ENCODE results near the gene CCDC178.

GRCh38 chr18:32896776-32897547, 543.6 kb downstream of the CCDC178 start:
- TF ChIP-seq CTCF (IDR thresholded peaks at IDR 0.05; ENCODE audit: extremely low read depth in 1 of 2, insufficient read depth in 1 of 2, low read depth in 1 of 2, low read length in 2 of 2), result no peak
- TF ChIP-seq POLR2AphosphoS5 (IDR thresholded peaks at IDR 0.05; ENCODE audit: insufficient read depth, low read depth, low read length), result no peak
- no peak for TF ChIP-seq POLR2A (IDR thresholded peaks at IDR 0.05; ENCODE audit: low read depth, low read length)
- no peak for TF ChIP-seq EZH2 (IDR thresholded peaks at IDR 0.05; ENCODE audit: borderline replicate concordance, low read depth, low read length, severe bottlenecking)
- no peak for TF ChIP-seq MYC (IDR thresholded peaks at IDR 0.05; ENCODE audit: low read depth, low read length)
- no peak for TF ChIP-seq GATA2 (IDR thresholded peaks at IDR 0.05; ENCODE audit: insufficient read depth, insufficient read length, low read depth, low read length)
- TF ChIP-seq, protein P1, sequence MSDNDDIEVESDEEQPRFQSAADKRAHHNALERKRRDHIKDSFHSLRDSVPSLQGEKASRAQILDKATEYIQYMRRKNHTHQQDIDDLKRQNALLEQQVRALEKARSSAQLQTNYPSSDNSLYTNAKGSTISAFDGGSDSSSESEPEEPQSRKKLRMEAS (IDR thresholded peaks at IDR 0.05; ENCODE audit: insufficient read depth, insufficient read length), result no peak
- TF ChIP-seq JUN (IDR thresholded peaks at IDR 0.05; ENCODE audit: borderline replicate concordance, insufficient read depth, insufficient read length, low read depth), result no peak
